Stimulated activated CD4-positive, alpha-beta T cell treated with anti-CD3 and anti-CD28 coated beads, TNF-alpha, amount 100 ng/mL, for 24 hours (primary cell): ENCODE results near the gene ZNF783.

Source experiments
- DNase-seq, 3 experiments: peaks; one replicate each; pipeline ENCODE4 v3.0.0-alpha.2; 2020; ENCODE audit warnings: low read depth in 3 of 3

ZNF783 gene

GRCh38 chr7:149281508-149282330, 19.7 kb downstream of the ZNF783 start:
- DNase-seq = no peak

DNA sequence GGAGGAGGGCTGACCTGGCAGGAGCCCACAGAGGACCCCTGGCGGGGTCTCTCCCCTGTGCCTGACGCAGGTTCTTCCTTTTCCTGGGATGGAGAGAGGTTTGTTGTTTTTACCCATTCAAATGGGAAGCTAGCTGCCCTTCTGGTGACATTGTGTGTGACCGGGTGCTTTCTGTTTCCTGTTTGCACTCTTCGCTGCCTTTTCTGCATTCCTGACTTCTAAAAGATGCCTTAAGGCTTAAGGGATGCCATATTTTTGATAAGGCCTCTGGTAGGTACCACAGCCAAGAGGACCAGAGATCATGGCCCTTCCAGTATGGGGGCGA, 20.3 kb downstream of the ZNF783 start:
- DNase-seq = no peak

GRCh38 chr7:149283321-149283720, 21.3 kb downstream of the ZNF783 start:
- DNase-seq = no peak

DNA sequence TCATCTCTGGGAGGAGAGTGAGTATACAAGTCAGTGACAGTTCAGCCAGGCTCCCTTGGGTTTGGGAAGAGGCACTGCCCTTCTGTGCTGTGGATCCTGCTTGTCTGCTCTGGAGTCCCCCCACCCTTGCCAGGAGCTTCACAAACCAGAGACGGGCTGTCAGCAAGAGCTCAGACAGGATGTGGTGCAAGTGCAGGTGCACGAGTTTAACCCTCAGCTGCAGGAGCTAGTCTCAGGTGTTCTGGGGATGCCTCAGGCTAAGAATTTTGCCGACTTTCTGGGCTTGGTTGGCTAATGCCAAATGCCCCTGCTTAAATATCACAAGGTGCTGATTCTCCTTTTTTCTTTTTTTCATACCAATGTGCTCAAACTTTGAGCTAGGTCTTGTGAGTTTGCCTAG, 22.3 kb downstream of the ZNF783 start:
- DNase-seq = no peak

DNA sequence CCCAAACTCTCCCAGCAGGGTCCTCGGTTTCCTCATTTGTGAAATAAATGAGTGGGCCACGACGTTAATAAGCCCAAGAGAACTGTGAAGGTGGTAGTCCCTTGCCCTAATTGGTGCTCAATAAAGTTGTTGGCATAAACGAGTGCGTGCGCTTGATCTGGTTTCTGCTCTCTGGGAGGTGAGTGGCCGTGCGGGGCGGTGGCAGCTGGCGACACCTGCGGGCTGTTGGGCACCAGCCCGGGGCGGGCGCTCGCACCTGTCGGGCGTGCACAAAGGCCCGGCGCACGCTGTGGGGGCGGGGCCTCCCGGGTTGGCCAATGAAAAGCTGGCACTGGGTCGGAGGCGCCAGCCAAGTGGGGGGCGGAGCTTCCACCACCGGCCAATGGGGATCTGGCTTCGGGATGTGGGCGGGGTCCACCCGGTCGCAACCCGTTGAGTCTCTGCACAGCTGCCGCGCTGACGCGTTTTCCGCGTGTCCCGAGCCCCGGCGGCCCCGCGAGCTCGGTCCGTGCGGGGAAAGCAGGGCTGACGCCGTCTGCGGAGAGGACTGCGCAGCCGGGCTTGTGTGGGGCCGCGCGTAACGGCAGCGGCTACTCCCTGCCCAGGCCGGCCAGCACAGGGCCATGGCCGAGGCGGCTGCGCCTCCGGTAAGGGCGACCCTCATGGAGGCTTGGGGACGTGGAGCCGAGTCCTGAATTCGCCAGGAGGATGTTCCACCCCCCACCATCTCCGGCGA, 23.0 kb downstream of the ZNF783 start:
- peak; percentile 95 to 99 (median 95) for DNase-seq

- no peak for DNase-seq
Observed at GRCh38 chr7:149285603-149286002, 23.6 kb downstream of the ZNF783 start.

DNA sequence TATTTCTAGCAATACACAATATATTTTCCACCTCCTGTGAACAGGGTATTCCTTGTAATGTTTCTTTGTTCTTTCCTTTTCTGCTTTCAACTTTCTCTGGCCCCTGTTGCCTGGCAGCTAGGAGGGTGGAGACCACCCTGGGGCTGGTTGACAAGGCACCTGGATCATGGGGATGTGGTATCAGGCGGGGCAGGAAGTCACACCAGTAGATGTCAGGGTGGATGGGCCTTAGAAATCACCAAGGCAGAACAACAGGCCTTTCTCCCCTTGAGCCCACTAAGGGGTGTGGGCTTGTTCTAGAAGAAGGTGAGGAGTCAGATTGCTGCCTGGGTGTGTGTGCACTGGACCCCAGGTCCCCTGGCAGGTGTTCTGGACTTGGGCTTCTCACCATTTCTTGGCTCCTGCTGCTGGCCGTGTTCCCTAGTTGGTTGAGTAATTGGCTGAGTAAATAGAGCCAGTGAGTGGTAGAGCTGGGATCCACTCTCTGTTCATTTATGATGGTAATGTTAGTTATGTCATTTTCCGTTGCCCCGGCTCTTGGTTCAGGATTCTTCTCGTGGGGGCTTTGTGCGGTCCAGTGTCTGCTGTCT, 24.9 kb downstream of the ZNF783 start:
- no peak for DNase-seq

DNA sequence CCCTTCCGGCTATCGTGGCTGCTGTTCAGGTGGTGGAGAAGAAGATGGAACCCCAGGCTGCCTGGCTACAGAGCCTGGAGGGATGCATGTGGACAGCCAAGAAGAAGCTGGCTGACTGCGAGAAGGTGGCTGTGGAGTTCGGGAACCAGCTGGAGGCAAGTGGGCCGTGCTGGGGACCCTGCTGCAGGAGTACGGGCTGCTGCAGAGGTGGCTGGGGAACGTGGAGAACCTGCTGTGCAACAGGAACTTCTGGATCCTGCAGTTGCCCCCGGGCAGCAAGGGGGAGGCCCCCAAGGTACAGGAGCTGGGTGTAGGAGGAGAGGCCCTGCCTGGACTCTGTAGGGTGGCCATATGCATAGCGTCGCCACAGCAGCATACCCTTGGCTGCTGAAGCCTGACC, 25.6 kb downstream of the ZNF783 start:
- DNase-seq = no peak

GRCh38 chr7:149289262-149289661, 27.3 kb downstream of the ZNF783 start:
- DNase-seq = no peak

DNA sequence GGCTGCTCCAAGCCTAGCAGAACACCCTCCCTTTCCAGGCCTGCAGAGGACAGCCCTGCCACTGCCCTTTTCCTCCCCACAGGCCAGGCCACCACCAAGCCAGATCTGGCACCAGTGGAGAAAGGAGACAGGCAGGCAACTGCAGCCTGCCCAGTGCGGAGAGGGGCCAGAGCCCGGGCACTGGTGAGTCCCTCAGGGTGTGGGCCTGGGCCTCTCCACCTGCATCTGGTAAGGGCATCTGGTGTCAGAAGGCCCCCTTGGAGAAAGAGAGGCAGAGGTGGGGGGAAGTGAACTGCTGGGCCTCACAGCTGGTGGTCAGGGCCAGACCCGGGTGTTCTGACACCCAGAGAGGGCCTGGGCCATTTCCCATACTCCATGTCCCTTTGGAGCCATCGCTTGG, 27.9 kb downstream of the ZNF783 start:
- no peak for DNase-seq

- no peak for DNase-seq
Observed at GRCh38 chr7:149291036-149291780, 29.2 kb downstream of the ZNF783 start.

GRCh38 chr7:149291781-149292461, 29.9 kb downstream of the ZNF783 start:
- no peak for DNase-seq

DNA sequence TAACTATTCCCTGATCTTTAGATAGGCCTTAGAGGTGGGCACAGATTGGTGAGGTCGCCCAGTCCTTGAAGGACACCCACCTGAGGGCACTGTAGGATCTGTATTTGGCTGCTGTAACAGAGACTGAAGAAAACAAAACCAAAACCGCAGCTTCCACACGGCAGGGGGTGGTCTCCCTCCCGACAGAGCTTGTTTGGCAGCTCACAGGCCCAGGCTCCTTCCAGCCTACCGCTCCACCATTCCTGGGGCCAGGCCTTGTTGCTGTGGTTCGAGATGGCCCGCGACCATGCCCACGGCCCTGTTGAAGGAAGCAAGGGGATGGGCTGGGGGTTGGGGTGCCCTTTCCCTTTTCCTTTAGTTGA, 30.4 kb downstream of the ZNF783 start:
- DNase-seq = no peak

DNA sequence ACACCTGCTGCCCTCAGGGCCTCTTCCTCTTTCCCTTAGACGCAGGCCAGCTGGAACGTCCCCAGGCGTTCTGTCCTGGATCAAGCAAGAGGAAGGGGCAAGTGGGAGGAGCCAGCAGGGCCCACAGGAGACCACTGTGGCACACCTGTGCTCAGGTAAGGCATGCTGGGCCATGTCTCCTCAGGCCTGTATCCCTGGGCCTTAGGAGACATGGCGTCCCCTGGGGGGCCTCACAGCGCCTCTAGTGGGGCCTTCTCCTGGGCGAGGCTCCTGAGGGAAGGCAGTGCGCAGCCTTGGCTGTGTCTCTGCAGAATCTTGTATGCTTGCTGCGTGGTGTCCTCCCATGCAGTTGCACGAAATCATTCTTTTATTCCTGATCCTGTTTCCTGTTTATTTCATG, 31.3 kb downstream of the ZNF783 start:
- no peak for DNase-seq

- DNase-seq = no peak
Observed at GRCh38 chr7:149293946-149294633, 32.1 kb downstream of the ZNF783 start.

- DNase-seq = no peak
Observed at GRCh38 chr7:149294634-149295480, 32.9 kb downstream of the ZNF783 start.

DNA sequence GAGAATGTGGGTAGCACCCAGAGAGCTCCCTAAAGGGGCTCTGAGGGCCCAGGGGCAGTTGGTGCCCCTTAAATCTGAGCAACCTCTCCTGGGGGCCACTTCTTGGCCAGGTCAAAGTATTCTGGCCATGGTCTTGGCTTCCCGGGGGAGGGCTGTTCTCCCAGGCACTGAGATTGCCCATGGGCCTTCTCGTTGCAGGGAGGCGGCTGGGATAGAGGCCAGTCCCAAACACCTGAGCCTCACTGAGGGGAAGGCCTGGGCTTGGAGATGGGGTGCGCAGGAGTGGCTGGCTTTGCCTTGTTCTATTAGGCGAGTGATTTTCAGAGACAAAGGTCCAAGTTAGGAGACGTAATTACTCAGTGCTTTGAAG, 33.5 kb downstream of the ZNF783 start:
- DNase-seq = no peak

DNA sequence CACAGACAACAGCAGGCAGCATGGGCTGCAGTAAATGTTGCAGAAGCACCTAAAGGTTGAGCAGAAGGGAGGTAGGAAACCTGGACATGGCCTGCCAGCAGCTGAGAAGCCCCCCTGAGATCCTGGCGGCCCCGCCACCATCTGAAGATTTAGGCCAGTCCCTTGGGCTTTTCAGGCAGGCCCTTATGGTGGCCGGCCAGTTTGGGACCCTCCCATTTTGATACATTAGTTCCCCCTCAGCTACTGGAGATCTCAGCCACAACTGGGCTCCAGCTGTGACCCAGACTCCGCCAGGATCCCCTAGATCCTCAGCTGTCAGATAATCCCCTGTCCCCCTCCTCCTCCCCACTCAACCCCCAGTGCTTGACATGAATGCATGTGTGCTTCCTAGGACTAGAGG, 34.4 kb downstream of the ZNF783 start:
- DNase-seq = no peak

DNA sequence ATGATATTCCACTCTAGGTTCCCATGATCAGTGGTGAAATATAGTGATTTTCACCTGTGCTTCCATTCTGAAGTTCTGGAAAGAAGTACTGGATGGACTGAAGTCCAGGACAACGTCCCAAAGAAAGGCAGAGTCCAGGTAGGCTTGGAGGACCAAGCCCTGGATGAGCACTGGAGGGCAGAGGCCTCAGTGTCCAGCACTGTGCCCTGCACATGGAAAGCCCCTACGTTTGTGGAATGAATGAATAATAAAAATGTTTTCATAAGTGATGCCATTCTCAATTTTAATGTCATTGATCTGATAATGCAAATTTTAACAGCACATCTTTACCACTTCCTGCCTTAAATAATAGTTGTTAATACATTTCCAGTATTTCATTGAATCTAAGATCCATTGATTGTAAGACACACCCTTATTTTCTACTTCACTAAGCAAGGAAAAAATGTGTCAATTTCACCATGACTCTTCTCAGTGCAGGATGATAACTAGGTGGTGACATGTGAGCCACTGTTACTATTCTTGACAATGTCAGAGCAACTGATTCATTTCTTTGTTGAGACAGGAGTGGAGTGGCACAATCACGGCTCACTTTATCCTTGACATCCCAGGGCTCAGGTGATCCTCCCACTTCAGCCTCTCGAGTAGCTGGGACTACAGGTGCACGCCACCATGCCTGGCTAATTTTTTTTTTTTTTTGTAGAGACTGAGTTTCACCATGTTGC, 35.2 kb downstream of the ZNF783 start:
- no peak for DNase-seq
